Transverse colon (tissue), 4 donors: ENCODE data around the gene TGFBR3L. TPM values are rescaled to one million over a fixed set of nuclear protein-coding genes. Genes with fewer than 3 reads are reported as not detected.

Experiments used
- DNase-seq: peaks from one replicate; pipeline ENCODE4 v3.0.0-alpha.2; 2019
- H3K27ac ChIP-seq, 4 donors: fragments of 200-600 bp; sonication (generic); 2 replicates each; pipeline ENCODE4 v1.5.1; 2016 to 2018; ENCODE audit warnings: inconsistent platforms in 4 of 4
- H3K27me3 ChIP-seq: fragments of 200-600 bp; sonication (generic); 2 replicates; pipeline ENCODE4 v1.5.1; 2017; ENCODE audit warnings: inconsistent platforms
- H3K36me3 ChIP-seq, 4 donors: fragments of 200-600 bp; sonication (generic); 2 replicates each; pipeline ENCODE4 v1.5.1; 2017 to 2019; ENCODE audit warnings: inconsistent platforms in 4 of 4
- H3K4me1 ChIP-seq, 4 donors: fragments of 200-600 bp; sonication (generic); 2 replicates each; pipeline ENCODE4 v1.5.1; 2017 to 2020; ENCODE audit warnings: inconsistent platforms in 4 of 4
- H3K4me3 ChIP-seq, 4 donors: fragments of 200-600 bp; sonication (generic); 1 replicate in 1 of 4; 2 replicates in 3 of 4; pipeline versions ENCODE4 v1.5.1 to v1.6.1; 2017 to 2019; ENCODE audit warnings: inconsistent platforms in 4 of 4
- H3K9me3 ChIP-seq, 2 donors: fragments of 200-600 bp; sonication (generic); 2 replicates each; pipeline ENCODE4 v1.5.1; 2017 to 2019; ENCODE audit warnings: inconsistent platforms in 2 of 2
- EP300 ChIP-seq: sonication (generic); formaldehyde crosslinking; IDR thresholded peaks from one replicate; pipeline ENCODE4 v1.6.1; 2017; ENCODE audit warnings: antibody characterized with exemption, low read depth
- POLR2A ChIP-seq: fragments of 450-650 bp; IDR thresholded peaks from one replicate; pipeline ENCODE4 v1.6.1; 2016; ENCODE audit warnings: antibody characterized with exemption, mild to moderate bottlenecking, moderate library complexity
- POLR2AphosphoS5 ChIP-seq, 3 donors: sonication (generic); formaldehyde crosslinking; IDR thresholded peaks; one replicate each; pipeline ENCODE4 v1.6.1; 2016; ENCODE audit warnings: antibody characterized with exemption in 3 of 3
- WGBS, 2 donors: methylation state at CpG; one replicate each; pipeline ENCODE4 v1.1.5; 2018; ENCODE audit warnings: low coverage in 1 of 2; 5-methylcytosine and 5-hydroxymethylcytosine counted together
- in situ Hi-C, 4 donors: fragments of 200-750 bp; cut with MboI; loops; one replicate each; pipeline versions ENCODE4 v1.15.0 to v1.15.1; 2017; ENCODE audit warnings: low sequenced_read_pairs in 3 of 4, low pct_ligation_motif_present in 1 of 4, low pct_unique_long_range_greater_than_20kb in 1 of 4
- intact Hi-C: fragments of 100-400 bp; cut with DNase I; formaldehyde crosslinking; loops from one replicate; pipeline ENCODE4 v1.15.1; 2023; ENCODE audit warnings: low total_unique reads
- total RNA-seq, 4 donors: library from RNA; depleted of rRNA; stranded (reverse); fragments of >200 nt; gene quantifications; one replicate each; pipeline ENCODE4 v1.1.0, GENCODE V29; 2016
- TF ChIP-seq, protein P1 (sequence below), 5 experiments: fragments of 200-600 bp in 3 of 5; fragments of 450-650 bp in 2 of 5; sonication (generic) in 3 of 5; IDR thresholded peaks; 1 replicate in 2 of 5; 2 replicates in 3 of 5; pipeline ENCODE4 v1.5.1; 2016 to 2017; ENCODE audit warnings: antibody characterized with exemption in 5 of 5, inconsistent platforms in 3 of 5, mild to moderate bottlenecking in 2 of 5, moderate library complexity in 1 of 5

TGFBR3L gene
- total RNA-seq, 4 donors from 2014 or later: 1.4 TPM; not detected in 3

GRCh38 chr19:7868326-7868670 is 46.3 kb upstream of the TGFBR3L start:
- DNase-seq: no peak

DNA sequence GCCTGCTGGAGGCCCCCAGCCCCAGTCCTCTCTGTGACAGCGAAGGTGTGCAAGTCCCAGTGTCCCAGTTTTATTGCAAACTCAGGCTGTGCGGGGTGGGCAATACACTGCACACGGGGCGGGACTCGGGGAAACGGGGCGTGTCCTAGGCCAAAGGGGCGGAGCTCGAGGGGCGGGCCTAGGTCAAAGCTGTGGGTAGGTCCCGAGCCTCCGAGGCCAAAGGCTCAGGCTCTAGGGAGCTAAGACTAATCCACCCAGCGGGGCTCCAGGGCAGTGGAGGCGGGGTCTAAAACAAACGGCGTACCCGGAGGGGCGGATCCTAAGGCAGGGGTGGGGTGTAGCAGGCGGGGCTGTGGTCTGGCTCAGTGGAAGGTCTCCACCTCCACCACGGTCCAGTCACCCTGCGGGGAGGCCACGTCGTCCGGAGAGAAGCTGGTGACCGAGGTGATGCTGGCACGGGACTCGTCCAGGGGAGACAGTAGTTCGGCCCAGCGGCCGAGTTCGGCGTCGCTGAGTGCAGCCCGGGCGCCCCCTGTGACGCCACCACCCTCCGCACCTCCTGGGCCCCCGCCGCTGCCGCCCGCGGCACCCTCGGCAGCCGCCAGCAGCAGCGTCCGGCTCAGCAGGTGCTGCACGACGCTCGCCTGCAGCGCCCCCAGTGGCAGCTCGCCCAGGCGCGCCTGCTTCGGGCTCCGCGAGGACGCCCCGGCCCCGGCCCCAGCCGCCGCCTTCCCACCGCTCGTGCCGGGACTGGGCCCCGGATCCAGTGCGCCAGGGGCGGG is 45.8 kb upstream of the TGFBR3L start:
- intact Hi-C loops (no loop called here), in situ Hi-C loops (no loop called here)
- H3K9me3 ChIP-seq: no peaks in the 10 kb centered on the region
- H3K27me3 ChIP-seq: peaks cover 65% of the 10 kb centered on the region
- H3K36me3 ChIP-seq: no peaks in the 10 kb centered on the region
- WGBS, 2 donors: 2% methylated on average over 30 of the region's 67 CpGs; no CpG with 5 or more reads in 1 of the 2 donors
- TF ChIP-seq, protein P1, sequence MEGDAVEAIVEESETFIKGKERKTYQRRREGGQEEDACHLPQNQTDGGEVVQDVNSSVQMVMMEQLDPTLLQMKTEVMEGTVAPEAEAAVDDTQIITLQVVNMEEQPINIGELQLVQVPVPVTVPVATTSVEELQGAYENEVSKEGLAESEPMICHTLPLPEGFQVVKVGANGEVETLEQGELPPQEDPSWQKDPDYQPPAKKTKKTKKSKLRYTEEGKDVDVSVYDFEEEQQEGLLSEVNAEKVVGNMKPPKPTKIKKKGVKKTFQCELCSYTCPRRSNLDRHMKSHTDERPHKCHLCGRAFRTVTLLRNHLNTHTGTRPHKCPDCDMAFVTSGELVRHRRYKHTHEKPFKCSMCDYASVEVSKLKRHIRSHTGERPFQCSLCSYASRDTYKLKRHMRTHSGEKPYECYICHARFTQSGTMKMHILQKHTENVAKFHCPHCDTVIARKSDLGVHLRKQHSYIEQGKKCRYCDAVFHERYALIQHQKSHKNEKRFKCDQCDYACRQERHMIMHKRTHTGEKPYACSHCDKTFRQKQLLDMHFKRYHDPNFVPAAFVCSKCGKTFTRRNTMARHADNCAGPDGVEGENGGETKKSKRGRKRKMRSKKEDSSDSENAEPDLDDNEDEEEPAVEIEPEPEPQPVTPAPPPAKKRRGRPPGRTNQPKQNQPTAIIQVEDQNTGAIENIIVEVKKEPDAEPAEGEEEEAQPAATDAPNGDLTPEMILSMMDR (IDR thresholded peaks at IDR 0.05): peak in 4 of 5 experiments; percentile 69 to 93 (median 78)
- TF ChIP-seq POLR2AphosphoS5 (IDR thresholded peaks at IDR 0.05): no peak
- TF ChIP-seq EP300: no peak
- H3K27ac ChIP-seq: peak overlapping the region; percentile 28 to 82 (median 68)
- peaks cover 15 to 43% (median 38%) of the 10 kb centered on the region in 4 donors for H3K4me1 ChIP-seq
- peak; percentile 83 for DNase-seq
- H3K4me3 ChIP-seq: peak overlapping the region; percentile 18 to 47 (median 32)

More at GRCh38 chr19:7868326-7868670, 46.3 kb upstream of the TGFBR3L start:
- Histone ChIP-seq H3K4me3 (peak overlapping the region in 2 of 4 donors; percentile 42 to 47), H3K36me3 (no peaks in the 10 kb centered on the region), H3K9me3 (no peaks in the 10 kb centered on the region), H3K4me1 (peaks cover 14 to 39% (median 36%) of the 10 kb centered on the region in 4 donors), H3K27me3 (peaks cover 65% of the 10 kb centered on the region), H3K27ac (peak overlapping the region in 2 of 4 donors; percentile 71 to 82)
- intact Hi-C loops: no loop called here
- TF ChIP-seq, protein P1 (IDR thresholded peaks at IDR 0.05): no peak
- no peak for TF ChIP-seq EP300
- TF ChIP-seq POLR2A: no peak
- no peak for TF ChIP-seq POLR2AphosphoS5 (IDR thresholded peaks at IDR 0.05)
- in situ Hi-C loops: no loop called here
- 22% methylated on average over 21 of the region's 21 CpGs; no CpG with 5 or more reads in 1 of the 2 donors for WGBS, 2 donors

DNA sequence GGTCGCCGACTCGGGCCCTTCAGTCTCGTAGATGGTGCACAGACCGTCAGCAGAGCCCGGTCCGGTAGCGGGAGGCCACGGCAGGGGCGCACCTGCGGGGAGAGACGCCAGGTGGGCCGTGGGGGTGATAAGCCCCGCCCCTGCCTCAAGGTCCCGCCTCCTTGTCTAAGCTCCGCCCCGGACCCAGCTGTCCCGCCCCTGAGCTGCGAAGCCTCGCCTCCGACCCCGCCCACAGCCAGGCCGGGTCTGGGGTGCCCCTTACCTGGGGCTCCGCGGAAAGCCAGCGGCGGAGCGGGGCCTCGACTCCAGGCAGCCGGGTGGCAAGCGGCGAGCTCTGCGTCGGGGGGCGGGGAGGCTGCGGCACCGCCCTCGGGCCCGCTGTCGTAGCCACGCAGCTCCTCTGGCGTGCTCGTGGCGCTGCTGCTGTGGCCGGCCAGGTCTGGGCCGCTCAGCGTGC is 45.1 kb upstream of the TGFBR3L start:
- WGBS, 2 donors: 16% methylated on average over 22 of the region's 47 CpGs; no CpG with 5 or more reads in 1 of the 2 donors
- Histone ChIP-seq H3K4me3 (peak overlapping the region; percentile 18 to 47 (median 32)), H3K36me3 (no peaks in the 10 kb centered on the region), H3K9me3 (no peaks in the 10 kb centered on the region), H3K4me1 (peaks cover 18 to 48% (median 42%) of the 10 kb centered on the region in 4 donors), H3K27me3 (peaks cover 65% of the 10 kb centered on the region), H3K27ac (peak overlapping the region; percentile 28 to 82 (median 68))
- in situ Hi-C loops: no loop called here
- peak; percentile 79 for DNase-seq
- TF ChIP-seq, protein P1 (IDR thresholded peaks at IDR 0.05): peak in 2 of 5 experiments; percentile 22 to 51
- TF ChIP-seq EP300: no peak
- TF ChIP-seq POLR2AphosphoS5 (IDR thresholded peaks at IDR 0.05): no peak
- no peak for TF ChIP-seq POLR2A
- intact Hi-C loops: no loop called here

DNA sequence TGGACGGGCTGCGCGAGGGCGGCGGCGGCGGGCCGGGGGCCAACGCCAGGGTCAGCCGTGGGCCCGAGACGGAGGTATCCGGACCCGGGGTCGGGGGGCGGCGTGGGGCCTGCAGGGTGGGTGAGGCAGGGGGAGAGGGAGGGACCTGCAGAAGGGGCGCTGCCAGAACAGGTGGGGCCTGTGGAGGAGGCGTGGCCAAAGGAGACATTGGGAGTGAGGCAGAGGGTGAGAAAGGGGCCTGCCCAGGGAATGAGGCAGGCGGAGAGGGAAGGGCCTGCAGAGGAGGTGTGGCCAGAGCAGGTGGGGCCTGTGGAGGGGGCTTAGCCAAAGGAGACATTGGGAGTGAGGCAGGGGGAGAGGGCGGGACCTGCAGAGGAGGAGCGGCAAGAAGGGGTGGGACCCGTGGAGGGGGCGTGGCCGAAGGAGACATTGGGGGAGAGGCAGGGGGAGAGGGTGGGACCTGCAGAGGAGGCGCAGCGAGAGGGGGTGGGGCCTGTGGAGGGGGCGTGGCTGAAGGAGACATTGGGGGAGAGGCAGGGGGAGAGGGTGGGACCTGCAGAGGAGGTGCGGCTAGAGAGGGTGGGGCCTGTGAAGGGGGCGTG is 44.6 kb upstream of the TGFBR3L start:
- Histone ChIP-seq H3K4me3 (peak overlapping the region in 3 of 4 donors; percentile 18 to 47 (median 42)), H3K4me1 (peaks cover 18 to 51% (median 45%) of the 10 kb centered on the region in 4 donors)
- intact Hi-C loops: loop anchor here (5.0 kb wide), 1 partner anchor 1408 kb away; the partner anchor contains the start of gene CRB3

More for the DNA sequence above, 44.6 kb upstream of the TGFBR3L start:
- TF ChIP-seq, protein P1 (IDR thresholded peaks at IDR 0.05): no peak
- peak overlapping the region; percentile 28 to 82 (median 68) for H3K27ac ChIP-seq
- DNase-seq: peak; percentile 63
- H3K36me3 ChIP-seq: no peaks in the 10 kb centered on the region
- in situ Hi-C loops: no loop called here
- no peaks in the 10 kb centered on the region for H3K9me3 ChIP-seq
- WGBS, 2 donors: 30% methylated on average over 30 of the region's 30 CpGs; no CpG with 5 or more reads in 1 of the 2 donors
- H3K27me3 ChIP-seq: peaks cover 65% of the 10 kb centered on the region
